H1 (cell line): ENCODE data around the gene CFAP61.

Source experiments
- BACH1 ChIP-seq: IDR thresholded peaks from 2 replicates; pipeline ENCODE4 v1.6.1; 2012; ENCODE audit warnings: low read length, improper control_type of control experiment
- CREB1 ChIP-seq: IDR thresholded peaks from 2 replicates; pipeline ENCODE4 v1.6.1; 2012; ENCODE audit warnings: inconsistent platforms
- EZH2 ChIP-seq: fragments of 200-600 bp; sonication (generic); IDR thresholded peaks from 2 replicates; pipeline ENCODE4 v1.7.1; 2012; ENCODE audit warnings: low read depth, mild to moderate bottlenecking, moderate library complexity, low read length, inconsistent platforms; ENCODE audit not compliant: severe bottlenecking
- POLR2A ChIP-seq, 2 experiments: IDR thresholded peaks; 1 replicate in 1 of 2; 2 replicates in 1 of 2; pipeline ENCODE4 v1.6.1; 2011; ENCODE audit warnings: low read depth in 2 of 2, low read length in 2 of 2, mild to moderate bottlenecking in 2 of 2; ENCODE audit errors: control extremely low read depth in 1 of 2
- RBBP5 ChIP-seq: IDR thresholded peaks from 2 replicates; pipeline ENCODE4 v1.7.1; 2012; ENCODE audit warnings: low read depth, mild to moderate bottlenecking, inconsistent platforms, low read length, moderate library complexity, borderline replicate concordance
- RFX5 ChIP-seq: IDR thresholded peaks from 2 replicates; pipeline ENCODE4 v1.6.1; 2011; ENCODE audit warnings: low read depth, low read length, improper control_type of control experiment, borderline replicate concordance
- SP4 ChIP-seq: IDR thresholded peaks from 2 replicates; pipeline ENCODE4 v1.6.1; 2012; ENCODE audit warnings: low read length, inconsistent platforms
- TAF1 ChIP-seq: IDR thresholded peaks from 2 replicates; pipeline ENCODE4 v1.6.1; 2011; ENCODE audit warnings: mild to moderate bottlenecking, low read depth, low read length
- YY1 ChIP-seq: IDR thresholded peaks from 2 replicates; pipeline ENCODE4 v1.6.1; 2011; ENCODE audit warnings: low read depth, mild to moderate bottlenecking, low read length
- TF ChIP-seq, protein P1 (sequence below), 3 experiments: IDR thresholded peaks; 1 replicate in 2 of 3; 2 replicates in 1 of 3; pipeline versions ENCODE4 v1.5.1 to v1.6.1; 2011; ENCODE audit warnings: low read length in 3 of 3, mild to moderate bottlenecking in 3 of 3, inconsistent platforms in 2 of 3, low read depth in 1 of 3, moderate library complexity in 1 of 3; ENCODE audit not compliant: insufficient read depth in 1 of 3; ENCODE audit errors: control extremely low read depth in 1 of 3

GRCh38 chr20:20390393-20390792, 338.1 kb downstream of the CFAP61 start:
- TF ChIP-seq, protein P1, sequence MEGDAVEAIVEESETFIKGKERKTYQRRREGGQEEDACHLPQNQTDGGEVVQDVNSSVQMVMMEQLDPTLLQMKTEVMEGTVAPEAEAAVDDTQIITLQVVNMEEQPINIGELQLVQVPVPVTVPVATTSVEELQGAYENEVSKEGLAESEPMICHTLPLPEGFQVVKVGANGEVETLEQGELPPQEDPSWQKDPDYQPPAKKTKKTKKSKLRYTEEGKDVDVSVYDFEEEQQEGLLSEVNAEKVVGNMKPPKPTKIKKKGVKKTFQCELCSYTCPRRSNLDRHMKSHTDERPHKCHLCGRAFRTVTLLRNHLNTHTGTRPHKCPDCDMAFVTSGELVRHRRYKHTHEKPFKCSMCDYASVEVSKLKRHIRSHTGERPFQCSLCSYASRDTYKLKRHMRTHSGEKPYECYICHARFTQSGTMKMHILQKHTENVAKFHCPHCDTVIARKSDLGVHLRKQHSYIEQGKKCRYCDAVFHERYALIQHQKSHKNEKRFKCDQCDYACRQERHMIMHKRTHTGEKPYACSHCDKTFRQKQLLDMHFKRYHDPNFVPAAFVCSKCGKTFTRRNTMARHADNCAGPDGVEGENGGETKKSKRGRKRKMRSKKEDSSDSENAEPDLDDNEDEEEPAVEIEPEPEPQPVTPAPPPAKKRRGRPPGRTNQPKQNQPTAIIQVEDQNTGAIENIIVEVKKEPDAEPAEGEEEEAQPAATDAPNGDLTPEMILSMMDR (IDR thresholded peaks at IDR 0.05; ENCODE audit: control extremely low read depth in 1 of 3, insufficient read depth in 1 of 3, low read depth in 1 of 3, low read length in 3 of 3): no peak
- no peak for TF ChIP-seq EZH2
- TF ChIP-seq BACH1: no peak
- no peak for TF ChIP-seq SP4
- no peak for TF ChIP-seq CREB1
- no peak for TF ChIP-seq RFX5
- TF ChIP-seq RBBP5: no peak
- TF ChIP-seq POLR2A (IDR thresholded peaks at IDR 0.05; ENCODE audit: control extremely low read depth in 1 of 2, low read depth in 2 of 2, low read length in 2 of 2): no peak
- TF ChIP-seq TAF1: no peak
- TF ChIP-seq YY1: no peak
